Epithelial cell of esophagus (primary cell): ENCODE results near the gene CERS1.

ENCODE experiments used
- DNase-seq: peaks from one replicate; pipeline ENCODE4 v3.0.0; 2010; ENCODE audit warnings: low read depth
- H3K4me3 ChIP-seq: 2 replicates; pipeline ENCODE4 v1.5.1; 2011; ENCODE audit warnings: mild to moderate bottlenecking, low read length, control low read depth
- TF ChIP-seq, protein P1 (sequence below): IDR thresholded peaks from 2 replicates; pipeline ENCODE4 v1.5.1; 2011; ENCODE audit warnings: low read depth, mild to moderate bottlenecking, low read length, control low read depth, inconsistent platforms; ENCODE audit not compliant: insufficient read depth; ENCODE audit errors: missing control alignments

The CERS1 gene

DNA sequence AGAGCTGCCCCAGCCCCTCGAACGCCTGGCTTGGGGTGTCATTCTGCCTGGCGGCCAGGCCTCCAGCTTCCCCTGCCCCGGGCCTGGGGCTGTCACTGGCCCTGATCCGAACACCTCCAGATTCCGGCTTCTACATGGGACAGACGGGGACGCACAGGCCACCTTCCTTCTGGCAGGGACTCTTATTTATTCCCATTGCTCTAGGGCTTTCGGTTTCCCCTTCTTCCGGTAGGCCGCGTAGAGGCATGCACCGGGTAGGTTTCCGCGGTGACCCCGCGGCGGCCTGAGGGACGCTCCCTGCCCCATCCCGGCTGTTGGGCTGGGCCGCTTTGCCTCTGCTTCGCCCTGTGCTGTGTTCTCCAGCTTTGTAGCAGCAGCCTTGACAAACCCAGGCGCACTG lies 28.2 kb downstream of the CERS1 start:
- TF ChIP-seq, protein P1, sequence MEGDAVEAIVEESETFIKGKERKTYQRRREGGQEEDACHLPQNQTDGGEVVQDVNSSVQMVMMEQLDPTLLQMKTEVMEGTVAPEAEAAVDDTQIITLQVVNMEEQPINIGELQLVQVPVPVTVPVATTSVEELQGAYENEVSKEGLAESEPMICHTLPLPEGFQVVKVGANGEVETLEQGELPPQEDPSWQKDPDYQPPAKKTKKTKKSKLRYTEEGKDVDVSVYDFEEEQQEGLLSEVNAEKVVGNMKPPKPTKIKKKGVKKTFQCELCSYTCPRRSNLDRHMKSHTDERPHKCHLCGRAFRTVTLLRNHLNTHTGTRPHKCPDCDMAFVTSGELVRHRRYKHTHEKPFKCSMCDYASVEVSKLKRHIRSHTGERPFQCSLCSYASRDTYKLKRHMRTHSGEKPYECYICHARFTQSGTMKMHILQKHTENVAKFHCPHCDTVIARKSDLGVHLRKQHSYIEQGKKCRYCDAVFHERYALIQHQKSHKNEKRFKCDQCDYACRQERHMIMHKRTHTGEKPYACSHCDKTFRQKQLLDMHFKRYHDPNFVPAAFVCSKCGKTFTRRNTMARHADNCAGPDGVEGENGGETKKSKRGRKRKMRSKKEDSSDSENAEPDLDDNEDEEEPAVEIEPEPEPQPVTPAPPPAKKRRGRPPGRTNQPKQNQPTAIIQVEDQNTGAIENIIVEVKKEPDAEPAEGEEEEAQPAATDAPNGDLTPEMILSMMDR: no peak
- no peak for DNase-seq

DNA sequence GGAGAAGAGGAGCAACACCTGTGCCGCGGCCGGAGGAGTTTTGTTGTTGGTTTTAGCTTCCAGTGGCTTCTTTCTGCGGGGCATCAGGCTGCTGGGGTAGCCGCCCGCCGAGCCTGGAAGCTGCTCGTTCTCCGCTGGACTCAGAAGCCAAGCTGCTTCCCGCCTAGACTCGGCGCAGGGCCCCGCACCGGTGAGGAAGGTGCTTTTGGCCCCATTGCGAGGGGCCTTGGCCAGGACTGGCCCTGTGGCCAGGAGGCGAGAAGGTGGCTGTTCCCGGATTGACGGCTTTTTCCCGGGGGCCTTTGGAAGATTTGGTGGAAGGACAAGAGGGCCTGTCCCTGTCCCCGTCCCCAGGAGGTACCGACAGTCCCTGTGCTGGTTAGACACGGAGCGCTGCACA lies 28.8 kb downstream of the CERS1 start:
- TF ChIP-seq, protein P1: no peak
- no peak overlapping the region for H3K4me3 ChIP-seq

More for the DNA sequence above, 28.2 kb downstream of the CERS1 start:
- H3K4me3 ChIP-seq: no peak overlapping the region

DNA sequence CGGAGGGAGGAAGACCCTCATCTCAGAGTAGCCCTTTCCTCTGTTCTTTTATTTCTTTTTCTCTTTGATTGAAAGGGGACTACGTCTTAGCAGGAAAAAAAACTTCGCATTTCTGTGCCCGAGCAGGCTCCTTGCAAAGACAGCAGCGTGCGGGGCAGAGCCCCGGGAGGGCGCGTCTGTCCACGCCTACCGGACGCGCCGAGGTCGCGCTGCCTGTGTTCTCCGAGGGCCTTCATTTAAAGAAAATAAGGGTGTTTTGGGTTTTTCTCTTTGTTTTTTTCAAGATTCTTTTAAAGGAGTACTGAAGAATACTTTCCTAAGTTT lies 29.2 kb downstream of the CERS1 start:
- DNase-seq: no peak

More for the DNA sequence above, 28.8 kb downstream of the CERS1 start:
- no peak for DNase-seq

DNA sequence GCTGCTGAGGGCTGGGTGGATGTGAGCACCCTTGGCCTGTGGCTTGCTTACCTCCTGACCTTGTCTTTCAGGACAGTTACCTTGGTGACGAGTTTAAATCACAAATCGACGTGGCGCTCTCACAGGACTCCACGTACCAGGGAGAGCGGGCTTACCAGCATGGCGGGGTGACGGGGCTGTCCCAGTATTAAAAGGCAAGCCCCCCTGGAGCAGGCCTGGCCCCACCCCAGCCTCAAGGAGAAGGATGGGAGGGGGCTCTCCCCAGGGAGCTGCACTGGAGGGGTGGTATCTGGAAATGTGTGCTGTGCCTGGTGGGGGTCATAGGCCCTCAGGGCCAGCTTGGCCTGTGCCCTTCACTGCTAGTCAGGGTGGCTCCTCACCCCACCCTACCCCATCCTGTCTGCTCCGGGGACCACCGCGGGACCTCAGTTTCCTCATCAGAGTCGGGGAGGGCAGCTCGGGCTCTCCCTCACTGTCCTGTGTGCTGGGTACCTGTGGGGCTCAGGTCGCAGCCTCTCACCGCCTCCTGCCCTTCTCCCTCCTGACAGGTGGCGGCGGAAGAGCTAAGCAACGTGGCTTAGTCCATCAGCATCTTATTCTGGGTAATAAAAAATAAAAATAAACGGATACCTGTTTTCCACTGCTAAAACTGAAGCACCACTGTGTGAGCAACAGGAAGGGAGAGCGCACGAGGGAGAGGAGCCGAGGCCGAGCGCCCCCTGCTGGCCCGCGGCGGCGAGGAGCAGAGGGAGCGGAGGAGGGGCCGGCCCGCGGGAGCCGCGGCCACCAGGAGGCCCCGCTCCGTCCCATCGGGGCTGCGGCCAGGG lies 29.8 kb downstream of the CERS1 start:
- no peak overlapping the region for H3K4me3 ChIP-seq
- DNase-seq: peak; percentile 68
- TF ChIP-seq, protein P1: peak; percentile 64

More for the DNA sequence above, 29.2 kb downstream of the CERS1 start:
- TF ChIP-seq, protein P1: no peak
- H3K4me3 ChIP-seq: no peak overlapping the region

DNA sequence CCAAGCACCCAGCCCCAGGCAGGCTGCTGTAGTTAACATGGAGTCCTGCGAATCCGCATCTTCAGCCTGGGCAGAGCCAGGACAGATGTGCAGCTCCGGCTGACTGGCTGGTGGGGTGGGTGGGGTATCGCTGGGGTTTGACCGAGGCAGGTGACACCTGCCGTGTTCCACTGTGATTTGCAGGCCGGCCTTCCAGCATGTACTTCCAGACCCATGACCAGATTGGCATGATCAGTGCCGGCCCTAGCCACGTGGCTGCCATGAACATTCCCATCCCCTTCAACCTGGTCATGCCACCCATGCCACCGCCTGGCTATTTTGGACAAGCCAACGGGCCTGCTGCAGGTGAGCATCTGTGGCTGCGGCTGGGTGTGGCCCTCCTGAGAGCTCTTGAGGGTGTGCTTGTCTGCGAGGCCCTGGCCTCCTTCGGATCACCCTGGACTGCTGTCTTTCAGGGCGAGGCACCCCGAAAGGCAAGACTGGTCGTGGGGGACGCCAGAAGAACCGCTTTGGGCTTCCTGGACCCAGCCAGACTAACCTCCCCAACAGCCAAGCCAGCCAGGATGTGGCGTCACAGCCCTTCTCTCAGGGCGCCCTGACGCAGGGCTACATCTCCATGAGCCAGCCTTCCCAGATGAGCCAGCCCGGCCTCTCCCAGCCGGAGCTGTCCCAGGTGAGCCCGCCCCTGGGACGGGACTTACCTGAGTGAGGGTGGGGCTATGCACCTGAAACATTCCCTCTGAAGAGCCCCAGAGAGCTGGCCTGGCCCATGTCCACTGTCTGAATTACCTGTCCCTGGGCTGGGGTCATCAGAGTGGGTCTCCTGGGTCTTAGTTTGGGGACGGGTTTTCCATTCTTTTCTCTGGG lies 30.6 kb downstream of the CERS1 start:
- DNase-seq: peak; percentile 26
- TF ChIP-seq, protein P1: no peak
- no peak overlapping the region for H3K4me3 ChIP-seq

DNA sequence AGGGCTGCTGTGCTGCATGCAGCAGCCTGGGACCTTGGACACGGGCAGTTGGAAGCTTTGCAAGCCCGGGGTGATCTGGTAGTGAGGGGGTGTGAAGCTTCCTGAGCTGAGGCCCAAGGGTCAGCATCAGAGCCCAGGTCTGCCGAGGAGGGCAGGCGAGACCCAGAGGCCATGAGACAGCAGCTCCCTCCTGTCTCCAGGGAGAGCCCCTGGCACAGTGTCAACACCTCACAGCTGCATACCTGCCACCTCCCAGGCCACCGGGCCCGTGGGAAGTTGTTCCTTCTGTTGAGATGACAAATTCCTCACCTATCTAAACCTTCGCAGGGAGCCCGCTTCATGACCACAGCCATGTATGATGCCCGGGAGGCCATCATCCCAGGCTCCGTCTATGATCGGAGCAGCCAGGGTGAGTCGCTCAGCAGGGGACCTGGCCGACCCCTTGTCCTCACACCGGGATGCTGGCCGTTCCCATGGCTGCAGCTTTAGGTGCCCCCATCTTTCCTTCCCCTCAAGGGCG lies 32.1 kb downstream of the CERS1 start:
- H3K4me3 ChIP-seq: no peak overlapping the region
- DNase-seq: no peak
- TF ChIP-seq, protein P1: no peak
